Esophagus (tissue), 2 donors: Measurements from ENCODE around the gene SUSD5. TPM values are rescaled to one million over a fixed set of nuclear protein-coding genes. Genes with fewer than 3 reads are reported as not detected.

Source experiments
- H3K27ac ChIP-seq, 2 donors: one replicate each; pipeline ENCODE4 v1.5.1; 2013; ENCODE audit warnings: low read depth in 2 of 2, mild to moderate bottlenecking in 2 of 2, inconsistent platforms in 1 of 2, low read length in 1 of 2, moderate library complexity in 1 of 2
- H3K27me3 ChIP-seq, 2 donors: one replicate each; pipeline ENCODE4 v1.6.1; 2013; ENCODE audit warnings: low read length in 2 of 2, control low read depth in 1 of 2, mild to moderate bottlenecking in 1 of 2; ENCODE audit not compliant: insufficient read depth in 2 of 2, control insufficient read depth in 1 of 2
- H3K36me3 ChIP-seq, 2 donors: one replicate each; pipeline ENCODE4 v1.6.1; 2013; ENCODE audit warnings: low read length in 1 of 2; ENCODE audit not compliant: control insufficient read depth in 2 of 2, insufficient read depth in 2 of 2
- H3K4me1 ChIP-seq, 2 donors: one replicate each; pipeline ENCODE4 v1.6.1; 2013; ENCODE audit warnings: low read length in 1 of 2; ENCODE audit not compliant: control insufficient read depth in 2 of 2, insufficient read depth in 2 of 2
- H3K4me3 ChIP-seq, 2 donors: one replicate each; pipeline ENCODE4 v1.5.1; 2013; ENCODE audit warnings: low read length in 2 of 2, mild to moderate bottlenecking in 2 of 2, low read depth in 1 of 2, moderate library complexity in 1 of 2
- H3K9me3 ChIP-seq, 2 donors: one replicate each; pipeline ENCODE4 v1.6.1; 2013; ENCODE audit warnings: mild to moderate bottlenecking in 2 of 2, low read depth in 1 of 2, low read length in 1 of 2, moderate library complexity in 1 of 2; ENCODE audit not compliant: control insufficient read depth in 2 of 2, insufficient read depth in 1 of 2
- WGBS, 2 donors: extraction: QIAGEN DNeasy Blood & Tissue Kit; methylation state at CpG; one replicate each; pipeline ENCODE4 v1.1.7; 2013; 5-methylcytosine and 5-hydroxymethylcytosine counted together
- polyA plus RNA-seq, 2 donors: library from polyadenylated mRNA; stranded (reverse); fragments of 200-250 nt; gene quantifications; one replicate each; pipeline ENCODE4 v1.2.3, GENCODE V29; 2013
- donor health status: healthy with polysubstance abuse.
- donor health status: Bipolar disorder and iron deficiency.

SUSD5 gene
- polyA plus RNA-seq, 2 donors, result 0.04 to 0.16 TPM

DNA sequence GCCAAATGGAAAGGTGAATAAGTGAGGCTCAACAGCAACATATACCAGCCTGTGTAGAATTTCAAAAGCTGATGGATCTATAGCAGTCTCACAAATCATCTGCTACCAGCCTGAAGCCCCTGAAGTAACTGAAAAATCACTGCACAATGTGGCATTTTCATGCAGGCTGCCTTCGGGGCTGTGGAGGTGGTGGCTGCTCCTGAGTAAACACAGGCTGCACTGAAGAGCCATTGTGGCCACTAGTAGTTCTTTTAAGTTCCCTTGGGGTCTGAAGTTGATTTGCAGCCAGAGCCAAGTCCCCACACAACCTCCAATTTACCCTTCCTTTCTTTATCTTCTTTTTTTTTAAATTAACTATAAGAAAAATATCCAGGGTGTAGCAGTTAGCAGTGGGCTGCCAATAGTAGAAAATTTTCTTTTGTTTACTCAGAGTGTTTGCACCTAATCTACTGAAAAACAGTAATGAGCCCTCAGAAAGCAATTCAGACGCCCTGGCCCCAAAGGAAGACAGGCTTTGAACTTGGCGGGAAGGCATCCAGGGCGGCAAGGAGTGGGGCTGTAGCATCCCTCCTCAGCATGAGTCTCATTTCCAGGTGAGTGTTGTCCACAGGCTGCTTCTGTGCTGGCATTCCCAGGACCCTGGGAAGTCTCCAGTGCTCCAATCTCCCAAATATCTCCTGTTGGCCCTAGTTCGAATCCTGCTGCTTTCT lies 13.3 kb upstream of the SUSD5 start:
- whole genome bisulfite sequencing, 2 donors, result 35 to 45% methylated on average over 5 of the region's 5 CpGs

DNA sequence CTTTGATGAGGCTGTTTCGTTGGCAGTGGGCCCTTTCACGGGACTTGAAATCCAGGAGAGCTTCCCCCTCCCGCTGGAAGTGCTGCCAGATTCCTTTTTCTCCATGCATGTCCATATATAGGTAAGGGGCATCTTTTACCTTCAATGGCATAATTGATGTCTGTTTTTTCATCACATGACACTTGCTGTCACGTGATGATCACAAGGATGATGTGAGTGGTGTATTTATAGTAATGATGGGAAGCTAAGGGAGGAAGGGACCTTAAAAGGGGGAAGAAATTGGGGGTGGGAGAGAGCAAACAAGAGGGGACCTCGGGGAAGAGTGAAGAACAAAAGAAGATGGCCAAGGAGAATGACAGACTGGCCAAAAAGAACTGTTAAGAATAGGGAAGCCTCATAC lies 11.3 kb upstream of the SUSD5 start:
- Histone ChIP-seq H3K27me3 (no peaks in the 10 kb centered on the region), H3K4me1 (no peaks in the 10 kb centered on the region), H3K9me3 (no peaks in the 10 kb centered on the region), H3K4me3 (no peak overlapping the region), H3K36me3 (no peaks in the 10 kb centered on the region), H3K27ac (no peak overlapping the region)
- 42 to 51% methylated on average over 5 of the region's 5 CpGs for WGBS, 2 donors

More for the DNA sequence above, 13.3 kb upstream of the SUSD5 start:
- no peak overlapping the region for H3K27ac ChIP-seq
- no peaks in the 10 kb centered on the region for H3K4me1 ChIP-seq
- no peak overlapping the region for H3K4me3 ChIP-seq
- no peaks in the 10 kb centered on the region for H3K27me3 ChIP-seq
- H3K9me3 ChIP-seq, result no peaks in the 10 kb centered on the region
- no peaks in the 10 kb centered on the region for H3K36me3 ChIP-seq

- 65 to 69% methylated on average over 3 of the region's 3 CpGs for WGBS, 2 donors
- H3K36me3 ChIP-seq, result no peaks in the 10 kb centered on the region
- H3K9me3 ChIP-seq, result no peaks in the 10 kb centered on the region
- no peak overlapping the region for H3K27ac ChIP-seq
- H3K27me3 ChIP-seq, result no peaks in the 10 kb centered on the region
- H3K4me3 ChIP-seq, result no peak overlapping the region
- H3K4me1 ChIP-seq, result no peaks in the 10 kb centered on the region
Observed at GRCh38 chr3:33229066-33229465, 10.5 kb upstream of the SUSD5 start.

DNA sequence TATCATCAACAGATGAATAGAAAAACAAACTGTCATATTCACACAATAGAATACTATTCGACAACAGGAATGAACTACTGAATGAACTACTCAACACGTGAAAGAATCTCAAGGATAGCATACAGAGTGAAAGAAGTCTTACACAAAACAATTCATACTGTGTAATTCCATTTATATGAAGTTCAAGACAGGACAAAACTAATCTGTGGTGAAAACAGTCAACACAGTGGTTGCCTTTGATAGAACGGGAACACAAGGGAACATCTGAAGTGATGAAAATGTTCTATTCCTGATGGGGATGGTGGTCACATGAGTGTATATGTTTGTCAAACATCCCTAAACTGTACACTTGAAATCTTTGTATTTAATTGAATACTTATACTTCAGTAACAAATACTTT lies 2.6 kb upstream of the SUSD5 start:
- 74 to 75% methylated on average over 3 of the region's 3 CpGs for WGBS, 2 donors
- Histone ChIP-seq H3K4me1 (no peaks in the 10 kb centered on the region), H3K4me3 (no peak overlapping the region), H3K36me3 (no peaks in the 10 kb centered on the region), H3K27ac (no peak overlapping the region), H3K9me3 (no peaks in the 10 kb centered on the region), H3K27me3 (peaks cover 0 to 11% of the 10 kb centered on the region in 2 donors)

GRCh38 chr3:33219175-33219487 lies 521 bp upstream of the SUSD5 start:
- Histone ChIP-seq H3K36me3 (no peaks in the 10 kb centered on the region), H3K4me1 (no peaks in the 10 kb centered on the region), H3K9me3 (no peaks in the 10 kb centered on the region), H3K27me3 (peaks cover 0 to 11% of the 10 kb centered on the region in 2 donors), H3K27ac (no peak overlapping the region), H3K4me3 (peak overlapping the region in 1 of 2 donors; percentile 41)
- 10 to 11% methylated on average over 15 of the region's 15 CpGs for WGBS, 2 donors

- H3K27me3 ChIP-seq, result peaks cover 0 to 11% of the 10 kb centered on the region in 2 donors
- H3K36me3 ChIP-seq, result no peaks in the 10 kb centered on the region
- H3K4me1 ChIP-seq, result no peaks in the 10 kb centered on the region
- H3K4me3 ChIP-seq, result peak overlapping the region in 1 of 2 donors; percentile 41
- H3K27ac ChIP-seq, result no peak overlapping the region
- H3K9me3 ChIP-seq, result no peaks in the 10 kb centered on the region
- 3 to 6% methylated on average over 19 of the region's 19 CpGs for WGBS, 2 donors
Observed at GRCh38 chr3:33217866-33218445, 654 bp downstream of the SUSD5 start.

GRCh38 chr3:33215739-33216138 lies 2.9 kb downstream of the SUSD5 start:
- WGBS, 2 donors, result 87 to 92% methylated on average over 3 of the region's 3 CpGs
- Histone ChIP-seq H3K4me3 (no peak overlapping the region), H3K27me3 (peaks cover 0 to 11% of the 10 kb centered on the region in 2 donors), H3K36me3 (no peaks in the 10 kb centered on the region), H3K9me3 (no peaks in the 10 kb centered on the region), H3K4me1 (no peaks in the 10 kb centered on the region), H3K27ac (no peak overlapping the region)

DNA sequence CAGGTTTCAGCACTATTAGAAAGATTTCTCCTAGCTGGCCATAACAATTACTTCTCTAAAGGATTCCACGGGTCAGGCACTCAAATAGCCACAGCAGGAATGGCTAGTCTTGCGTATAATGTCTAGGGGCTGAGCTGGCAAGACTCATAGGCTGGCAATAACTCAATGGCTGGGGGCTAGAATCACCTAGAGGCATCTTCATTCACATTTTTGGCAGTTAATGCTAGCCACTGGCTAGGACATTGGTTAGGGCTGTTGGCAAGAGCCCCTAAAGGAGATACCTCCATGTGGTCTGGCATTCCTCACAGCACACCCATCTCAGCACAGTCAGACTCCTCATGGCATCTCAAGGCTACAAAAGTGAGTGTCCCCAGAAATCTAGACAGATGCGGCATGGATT lies 6.2 kb downstream of the SUSD5 start:
- no peaks in the 10 kb centered on the region for H3K36me3 ChIP-seq
- peaks cover 0 to 7% of the 10 kb centered on the region in 2 donors for H3K27me3 ChIP-seq
- no peaks in the 10 kb centered on the region for H3K4me1 ChIP-seq
- WGBS, 2 donors, result 81 to 94% methylated on average over 3 of the region's 3 CpGs
- no peaks in the 10 kb centered on the region for H3K9me3 ChIP-seq
- no peak overlapping the region for H3K4me3 ChIP-seq
- no peak overlapping the region for H3K27ac ChIP-seq

- Histone ChIP-seq H3K4me1 (no peaks in the 10 kb centered on the region), H3K4me3 (no peak overlapping the region), H3K9me3 (no peaks in the 10 kb centered on the region), H3K27me3 (peaks cover 0 to 2% of the 10 kb centered on the region in 2 donors), H3K27ac (no peak overlapping the region), H3K36me3 (no peaks in the 10 kb centered on the region)
- WGBS, 2 donors, result 52 to 57% methylated on average over 1 of the region's 1 CpG
Observed at GRCh38 chr3:33211444-33211843, 7.2 kb downstream of the SUSD5 start.

DNA sequence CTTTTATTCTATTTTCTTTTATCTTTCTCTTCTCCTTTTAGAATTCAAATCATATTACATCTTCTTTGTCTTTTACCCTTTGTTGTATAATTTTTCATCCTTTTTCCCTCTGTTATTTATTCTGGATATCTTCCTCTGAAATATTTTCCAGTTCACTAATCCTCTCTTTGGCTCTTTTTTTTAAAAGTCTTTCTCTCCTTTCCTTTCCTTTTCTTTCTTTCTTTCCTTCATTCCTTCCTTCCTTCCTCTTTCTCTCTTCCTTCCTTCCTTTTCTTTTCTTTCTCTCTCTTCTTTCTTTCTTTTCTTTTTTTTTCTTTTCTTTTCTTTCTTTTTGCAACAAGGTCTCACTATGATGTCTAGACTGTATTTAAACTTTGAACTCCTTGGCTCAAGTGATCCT lies 9.3 kb downstream of the SUSD5 start:
- Histone ChIP-seq H3K9me3 (no peaks in the 10 kb centered on the region), H3K4me1 (no peaks in the 10 kb centered on the region), H3K4me3 (no peak overlapping the region), H3K27me3 (no peaks in the 10 kb centered on the region), H3K27ac (no peak overlapping the region), H3K36me3 (no peaks in the 10 kb centered on the region)
